Panc1 (cell line): ENCODE data around the gene SH3BGR. TPM values are rescaled to one million over a fixed set of nuclear protein-coding genes. Genes with fewer than 3 reads are reported as not detected.
"Not testable (repeated sequence)": the region's sequence is repeated elsewhere in the genome, so short reads cannot be mapped to it uniquely, and the experiment has no call there.

Source experiments
- ATAC-seq: fragments of 200-7000 bp; cut with Tn5 transposase; 2 replicates; pipeline ENCODE4 v1.9.1; 2020; ENCODE audit warnings: mild to moderate bottlenecking, moderate library complexity
- BruUV-seq: library from RNA; stranded (reverse); fragments of 400-500 nt; replicated peaks from 2 replicates; lab custom pipeline; 2021; lab: Mats Ljungman, UMichigan
- CTCF ChIA-PET: fragments of 300-600 bp; sonication (Branson Sonifier 250); formaldehyde crosslinking; loops from one replicate; lab custom pipeline; 2022; ENCODE audit warnings: antibody characterized with exemption; lab: Charles Lee
- POLR2A ChIA-PET: fragments of 300-600 bp; sonication (Branson Sonifier 250); formaldehyde crosslinking; loops from one replicate; lab custom pipeline; 2022; ENCODE audit warnings: antibody characterized with exemption; lab: Charles Lee
- DNase-seq: peaks from one replicate; pipeline ENCODE4 v3.0.0-alpha.2; 2010; ENCODE audit warnings: low read depth, low spot score
- H3K27ac ChIP-seq: 2 replicates; pipeline ENCODE4 v1.5.1; 2011; ENCODE audit warnings: mild to moderate bottlenecking, low read length, inconsistent platforms
- H3K27me3 ChIP-seq: fragments of 200-500 bp; sonication (Bioruptor generic); 2 replicates; pipeline ENCODE4 v1.6.0; 2014; ENCODE audit warnings: low read length, inconsistent platforms; ENCODE audit not compliant: control insufficient read depth, insufficient read depth
- H3K36me3 ChIP-seq: fragments of 200-500 bp; sonication (Bioruptor generic); 2 replicates; pipeline ENCODE4 v1.5.1; 2014; ENCODE audit warnings: inconsistent platforms, mild to moderate bottlenecking, low read length, moderate library complexity; ENCODE audit not compliant: control insufficient read depth, insufficient read depth
- H3K4me1 ChIP-seq: 2 replicates; pipeline ENCODE4 v1.5.1; 2011; ENCODE audit warnings: inconsistent platforms, mild to moderate bottlenecking, low read length, moderate library complexity; ENCODE audit not compliant: control insufficient read depth, insufficient read depth
- H3K4me3 ChIP-seq, 2 experiments: 2 replicates each; pipeline ENCODE4 v1.5.1; 2011 to 2012; ENCODE audit warnings: low read depth in 2 of 2, low read length in 2 of 2, mild to moderate bottlenecking in 2 of 2, inconsistent platforms in 1 of 2, moderate library complexity in 1 of 2
- H3K9me3 ChIP-seq: fragments of 200-500 bp; sonication (Bioruptor generic); 2 replicates; pipeline ENCODE4 v1.5.1; 2014; ENCODE audit warnings: low read depth, mild to moderate bottlenecking, inconsistent platforms, low read length, moderate library complexity; ENCODE audit not compliant: control insufficient read depth, insufficient read depth
- CTCF ChIP-seq: fragments of 450-650 bp; IDR thresholded peaks from 2 replicates; pipeline ENCODE4 v1.5.1; 2017; ENCODE audit warnings: mild to moderate bottlenecking
- POLR2AphosphoS5 ChIP-seq: IDR thresholded peaks from 2 replicates; pipeline ENCODE4 v1.6.1; 2012; ENCODE audit warnings: mild to moderate bottlenecking, low read depth, low read length, moderate library complexity
- REST ChIP-seq, 2 experiments: IDR thresholded peaks; 2 replicates each; pipeline ENCODE4 v1.6.1; 2011 to 2012; ENCODE audit warnings: low read depth in 2 of 2, control low read depth in 1 of 2, low read length in 1 of 2, mild to moderate bottlenecking in 1 of 2, moderate library complexity in 1 of 2; ENCODE audit not compliant: insufficient read depth in 1 of 2
- SIN3A ChIP-seq: IDR thresholded peaks from 2 replicates; pipeline ENCODE4 v1.6.1; 2012; ENCODE audit warnings: low read depth, mild to moderate bottlenecking, low read length, moderate library complexity, borderline replicate concordance; ENCODE audit not compliant: insufficient read depth
- TCF7L2 ChIP-seq: IDR thresholded peaks from 2 replicates; pipeline ENCODE4 v1.6.1; 2011; ENCODE audit warnings: mild to moderate bottlenecking, low read depth, low read length, inconsistent platforms
- in situ Hi-C: cut with HindIII; loops from 2 replicates; pipeline ENCODE4 v1.10.0; 2016; ENCODE audit warnings: low sequenced_read_pairs, low pct_unique_long_range_greater_than_20kb
- intact Hi-C: fragments of 100-400 bp; cut with micrococcal nuclease; formaldehyde crosslinking; loops from one replicate; pipeline ENCODE4 v1.10.0; 2022; ENCODE audit not compliant: unreplicated experiment
- total RNA-seq: library from RNA; stranded (reverse); gene quantifications from one replicate; pipeline ENCODE4 v1.2.1, GENCODE V29; 2021; ENCODE audit not compliant: unreplicated experiment

Gene SH3BGR
- total RNA-seq, 1 experiment from 2014 or later: 1.7 TPM

GRCh38 chr21:39537571-39537970 lies 85.8 kb downstream of the SH3BGR start:
- CTCF ChIA-PET: no interaction called here
- Histone ChIP-seq H3K27ac (no peak overlapping the region), H3K9me3 (no peaks in the 10 kb centered on the region), H3K4me1 (no peaks in the 10 kb centered on the region), H3K4me3 (no peak overlapping the region), H3K36me3 (no peaks in the 10 kb centered on the region), H3K27me3 (no peaks in the 10 kb centered on the region)
- BruUV-seq: no TSS peak
- TF ChIP-seq SIN3A: no peak
- TF ChIP-seq POLR2AphosphoS5: no peak
- no peak for TF ChIP-seq TCF7L2
- TF ChIP-seq REST (IDR thresholded peaks at IDR 0.05; ENCODE audit: insufficient read depth in 1 of 2, low read depth in 2 of 2, low read length in 1 of 2): no peak
- no peak for TF ChIP-seq CTCF
- POLR2A ChIA-PET: no interaction called here
- intact Hi-C loops (no loop called here), in situ Hi-C loops (no loop called here)
- DNase-seq (no peak), ATAC-seq (no peak)

GRCh38 chr21:39538453-39539042 lies 86.8 kb downstream of the SH3BGR start:
- no peak for TF ChIP-seq CTCF
- H3K27me3 ChIP-seq: no peaks in the 10 kb centered on the region
- in situ Hi-C loops (no loop called here), intact Hi-C loops (no loop called here)
- ChIA-PET CTCF (no interaction called here), POLR2A (no interaction called here)
- no peaks in the 10 kb centered on the region for H3K9me3 ChIP-seq
- H3K36me3 ChIP-seq: no peaks in the 10 kb centered on the region
- no peak overlapping the region for H3K27ac ChIP-seq
- ATAC-seq (no peak), DNase-seq (no peak)
- H3K4me1 ChIP-seq: no peaks in the 10 kb centered on the region
- H3K4me3 ChIP-seq: no peak overlapping the region
- BruUV-seq: no TSS peak

- in situ Hi-C loops: not testable (repeated sequence)
Measured at GRCh38 chr21:39540367-39540766, 88.6 kb downstream of the SH3BGR start.

More at GRCh38 chr21:39540367-39540766, 88.6 kb downstream of the SH3BGR start:
- ATAC-seq, H3K4me3 ChIP-seq, BruUV-seq, POLR2A ChIA-PET, DNase-seq, CTCF ChIA-PET, H3K9me3 ChIP-seq, H3K4me1 ChIP-seq, H3K36me3 ChIP-seq, intact Hi-C loops, H3K27ac ChIP-seq, H3K27me3 ChIP-seq: not testable (repeated sequence)
